Neural cell (in vitro differentiated cells): ENCODE results near the gene XAF1. TPM values are rescaled to one million over a fixed set of nuclear protein-coding genes. Genes with fewer than 3 reads are reported as not detected.

ENCODE experiments used
- H2AFZ ChIP-seq: fragments of 200-600, 300-800 bp; sonication (generic), shearing (Covaris generic); 2 replicates; pipeline ENCODE4 v1.6.0; 2014; ENCODE audit warnings: low read depth, mild to moderate bottlenecking, antibody characterized with exemption, low read length, moderate library complexity
- H3F3A ChIP-seq: fragments of 200-600 bp; shearing (Covaris generic); 2 replicates; pipeline ENCODE4 v1.6.1; 2016; ENCODE audit warnings: mild to moderate bottlenecking, moderate library complexity, mixed read lengths, antibody characterized with exemption, low read length; ENCODE audit not compliant: insufficient read depth, poor library complexity, severe bottlenecking
- H3K27ac ChIP-seq: fragments of 200-600, 300-800 bp; sonication (generic), shearing (Covaris generic); 2 replicates; pipeline ENCODE4 v1.5.1; 2014; ENCODE audit warnings: mild to moderate bottlenecking, low read length, moderate library complexity
- H3K27me3 ChIP-seq: fragments of 300-800, 200-600 bp; sonication (generic), shearing (Covaris generic); 2 replicates; pipeline ENCODE4 v1.6.0; 2014; ENCODE audit warnings: mild to moderate bottlenecking, low read depth, low read length, moderate library complexity; ENCODE audit not compliant: insufficient read depth
- H3K36me3 ChIP-seq: fragments of 300-800, 200-600 bp; sonication (generic), shearing (Covaris generic); 2 replicates; pipeline ENCODE4 v1.5.1; 2014; ENCODE audit warnings: mild to moderate bottlenecking, antibody characterized with exemption, low read length, moderate library complexity; ENCODE audit not compliant: insufficient read depth
- H3K4me2 ChIP-seq: fragments of 300-800, 200-600 bp; sonication (generic), shearing (Covaris generic); 2 replicates; pipeline ENCODE4 v1.6.0; 2014; ENCODE audit warnings: mild to moderate bottlenecking, low read length
- H3K4me3 ChIP-seq: fragments of 300-800, 200-600 bp; sonication (generic), shearing (Covaris generic); 2 replicates; pipeline ENCODE4 v1.5.1; 2014; ENCODE audit warnings: mild to moderate bottlenecking, low read length, moderate library complexity
- H3K79me2 ChIP-seq: fragments of 200-600 bp; shearing (Covaris generic); replicated peaks from 2 replicates; pipeline ENCODE4 v1.6.0; 2014; ENCODE audit warnings: mild to moderate bottlenecking, low read length, moderate library complexity; ENCODE audit not compliant: insufficient read depth
- H3K9ac ChIP-seq: fragments of 300-800, 200-600 bp; sonication (generic), shearing (Covaris generic); 2 replicates; pipeline ENCODE4 v1.6.1; 2016; ENCODE audit warnings: mild to moderate bottlenecking, low read length, mixed read lengths
- H3K9me2 ChIP-seq: fragments of 200-600 bp; shearing (Covaris generic); 2 replicates; pipeline ENCODE4 v1.6.1; 2016; ENCODE audit warnings: mild to moderate bottlenecking, low read length, mixed read lengths; ENCODE audit not compliant: insufficient read depth
- H3K9me3 ChIP-seq: fragments of 200-600, 300-800 bp; sonication (generic), shearing (Covaris generic); 2 replicates; pipeline ENCODE4 v1.6.1; 2016; ENCODE audit warnings: mild to moderate bottlenecking, mixed run types, low read length, moderate library complexity, mixed read lengths
- H4K20me1 ChIP-seq: fragments of 200-600 bp; shearing (Covaris generic); 2 replicates; pipeline ENCODE4 v1.6.1; 2016; ENCODE audit warnings: mild to moderate bottlenecking, mixed run types; ENCODE audit not compliant: insufficient read depth
- CTCF ChIP-seq: fragments of 450-650 bp; IDR thresholded peaks from 2 replicates; pipeline ENCODE4 v1.5.1; 2014; ENCODE audit warnings: antibody characterized with exemption, mild to moderate bottlenecking, moderate library complexity; ENCODE audit not compliant: poor library complexity, severe bottlenecking
- EP300 ChIP-seq: fragments of 450-650 bp; conservative IDR thresholded peaks from 2 replicates; pipeline ENCODE4 v1.6.1; 2014; ENCODE audit warnings: antibody characterized with exemption, mild to moderate bottlenecking, moderate library complexity; ENCODE audit not compliant: poor library complexity, severe bottlenecking
- EZH2 ChIP-seq: fragments of 200-600, 300-800 bp; shearing (Covaris generic), sonication (generic); IDR thresholded peaks from 2 replicates; pipeline ENCODE4 v1.6.1; 2014; ENCODE audit warnings: antibody characterized with exemption, low read length, borderline replicate concordance, mild to moderate bottlenecking; ENCODE audit not compliant: insufficient read depth, poor library complexity, severe bottlenecking
- MXI1 ChIP-seq: fragments of 450-650 bp; conservative IDR thresholded peaks from 2 replicates; pipeline ENCODE4 v1.6.1; 2014; ENCODE audit warnings: antibody characterized with exemption, mild to moderate bottlenecking; ENCODE audit not compliant: poor library complexity, severe bottlenecking
- POLR2AphosphoS5 ChIP-seq: IDR thresholded peaks from 2 replicates; pipeline ENCODE4 v1.6.1; 2012
- RAD21 ChIP-seq: fragments of 450-650 bp; conservative IDR thresholded peaks from 2 replicates; pipeline ENCODE4 v1.6.1; 2014; ENCODE audit warnings: antibody characterized with exemption, mild to moderate bottlenecking, moderate library complexity
- REST ChIP-seq: IDR thresholded peaks from 2 replicates; pipeline ENCODE4 v1.6.1; 2012; ENCODE audit warnings: borderline replicate concordance
- SMC3 ChIP-seq: fragments of 450-650 bp; conservative IDR thresholded peaks from 2 replicates; pipeline ENCODE4 v1.6.1; 2014; ENCODE audit warnings: antibody characterized with exemption, mild to moderate bottlenecking, moderate library complexity; ENCODE audit not compliant: poor library complexity
- TAF1 ChIP-seq: IDR thresholded peaks from 2 replicates; pipeline ENCODE4 v1.6.1; 2012; ENCODE audit warnings: low read depth
- polyA plus RNA-seq: library from polyadenylated mRNA; depleted of rRNA; stranded (reverse); fragments of >200 nt; gene quantifications from 2 replicates; pipeline ENCODE4 v1.2.3, GENCODE V29; 2014

Gene XAF1
- polyA plus RNA-seq, 1 donor from 2014 or later, result not detected

GRCh38 chr17:6753546-6753945, 2.3 kb upstream of the XAF1 start:
- Histone ChIP-seq H3K4me3 (no peak overlapping the region), H3K9ac (no peak overlapping the region)

GRCh38 chr17:6755281-6755680, 565 bp upstream of the XAF1 start:
- H3K36me3 ChIP-seq, result no peaks in the 10 kb centered on the region
- H2AFZ ChIP-seq, result no peak overlapping the region
- no peak overlapping the region for H3K4me3 ChIP-seq
- no peaks in the 10 kb centered on the region for H4K20me1 ChIP-seq
- no peaks in the 10 kb centered on the region for H3F3A ChIP-seq
- H3K9ac ChIP-seq, result no peak overlapping the region
- H3K9me2 ChIP-seq, result no peaks in the 10 kb centered on the region
- H3K4me2 ChIP-seq, result no peak overlapping the region
- H3K79me2 ChIP-seq, result no peaks in the 10 kb centered on the region
- no peak overlapping the region for H3K27ac ChIP-seq
- no peaks in the 10 kb centered on the region for H3K9me3 ChIP-seq
- no peaks in the 10 kb centered on the region for H3K27me3 ChIP-seq
- TF ChIP-seq RAD21, result no peak
- TF ChIP-seq REST, result no peak
- no peak for TF ChIP-seq POLR2AphosphoS5
- TF ChIP-seq EP300, result no peak
- TF ChIP-seq MXI1, result no peak
- TF ChIP-seq SMC3, result no peak
- no peak for TF ChIP-seq TAF1
- TF ChIP-seq EZH2, result no peak

More at GRCh38 chr17:6753546-6753945, 2.3 kb upstream of the XAF1 start:
- no peaks in the 10 kb centered on the region for H3K9me2 ChIP-seq
- no peaks in the 10 kb centered on the region for H3F3A ChIP-seq
- TF ChIP-seq MXI1 (no peak), POLR2AphosphoS5 (no peak), EZH2 (no peak), RAD21 (no peak), CTCF (no peak), SMC3 (no peak), EP300 (no peak), REST (no peak), TAF1 (no peak)
- no peaks in the 10 kb centered on the region for H3K27me3 ChIP-seq
- no peak overlapping the region for H3K27ac ChIP-seq
- H2AFZ ChIP-seq, result no peak overlapping the region
- H3K79me2 ChIP-seq, result no peaks in the 10 kb centered on the region
- H3K9me3 ChIP-seq, result no peaks in the 10 kb centered on the region
- no peak overlapping the region for H3K4me2 ChIP-seq
- H3K36me3 ChIP-seq, result no peaks in the 10 kb centered on the region
- H4K20me1 ChIP-seq, result no peaks in the 10 kb centered on the region
